GM18499 (cell line): Measurements from ENCODE around the gene SCGB2B2.
"Not testable (repeated sequence)": the region's sequence is repeated elsewhere in the genome, so short reads cannot be mapped to it uniquely, and the experiment has no call there.

Source experiments
- ATAC-seq: cut with Tn5 transposase; IDR thresholded peaks from one replicate; pipeline ENCODE4 v1.9.1; 2021; ENCODE audit warnings: moderate number of reproducible peaks; ENCODE audit not compliant: insufficient read depth, unreplicated experiment

The SCGB2B2 gene

GRCh38 chr19:34671972-34672371 lies 5.0 kb downstream of the SCGB2B2 start:
- no peak for ATAC-seq

GRCh38 chr19:34669305-34669704 lies 7.7 kb downstream of the SCGB2B2 start:
- ATAC-seq = no peak

GRCh38 chr19:34668690-34669089 lies 8.3 kb downstream of the SCGB2B2 start:
- ATAC-seq = not testable (repeated sequence)

GRCh38 chr19:34668077-34668689 lies 8.8 kb downstream of the SCGB2B2 start:
- not testable (repeated sequence) for ATAC-seq

GRCh38 chr19:34667349-34668076 lies 9.4 kb downstream of the SCGB2B2 start:
- no peak for ATAC-seq

GRCh38 chr19:34666958-34667265 lies 10.0 kb downstream of the SCGB2B2 start:
- no peak for ATAC-seq

GRCh38 chr19:34666200-34666957 lies 10.6 kb downstream of the SCGB2B2 start:
- ATAC-seq = no peak

GRCh38 chr19:34665275-34665674 lies 11.7 kb downstream of the SCGB2B2 start:
- ATAC-seq = not testable (repeated sequence)

- no peak for ATAC-seq
Observed at GRCh38 chr19:34664870-34665269, 12.1 kb downstream of the SCGB2B2 start.

- no peak for ATAC-seq
Observed at GRCh38 chr19:34664168-34664567, 12.8 kb downstream of the SCGB2B2 start.

- ATAC-seq = no peak
Observed at GRCh38 chr19:34662919-34663318, 14.0 kb downstream of the SCGB2B2 start.

- no peak for ATAC-seq
Observed at GRCh38 chr19:34661357-34661756, 15.6 kb downstream of the SCGB2B2 start.

- no peak for ATAC-seq
Observed at GRCh38 chr19:34655651-34656050, 21.3 kb downstream of the SCGB2B2 start.

GRCh38 chr19:34654796-34655195 lies 22.2 kb downstream of the SCGB2B2 start:
- no peak for ATAC-seq

- no peak for ATAC-seq
Observed at GRCh38 chr19:34651747-34652146, 25.2 kb downstream of the SCGB2B2 start.

GRCh38 chr19:34649886-34650543 lies 26.9 kb downstream of the SCGB2B2 start:
- no peak for ATAC-seq

GRCh38 chr19:34645551-34645950 lies 31.4 kb downstream of the SCGB2B2 start:
- ATAC-seq = no peak

- no peak for ATAC-seq
Observed at GRCh38 chr19:34644991-34645461, 31.9 kb downstream of the SCGB2B2 start.

- ATAC-seq = no peak
Observed at GRCh38 chr19:34642241-34642640, 34.7 kb downstream of the SCGB2B2 start.

GRCh38 chr19:34639491-34640085 lies 37.4 kb downstream of the SCGB2B2 start:
- ATAC-seq = no peak
